Non-pigmented ciliary epithelial cell (primary cell): ENCODE measurements around the gene ATXN1.
"Not testable (repeated sequence)": the region's sequence is repeated elsewhere in the genome, so short reads cannot be mapped to it uniquely, and the experiment has no call there.

ENCODE experiments used
- DNase-seq: peaks from one replicate; pipeline ENCODE4 v3.0.0-alpha.2; 2010; ENCODE audit warnings: low read depth

The ATXN1 gene

GRCh38 chr6:16383607-16384206 lies 377.6 kb downstream of the ATXN1 start:
- DNase-seq, result no peak

- DNase-seq, result not testable (repeated sequence)
Measured at GRCh38 chr6:16381968-16382367, 379.3 kb downstream of the ATXN1 start.

GRCh38 chr6:16380220-16380809 lies 380.9 kb downstream of the ATXN1 start:
- DNase-seq, result no peak

DNA sequence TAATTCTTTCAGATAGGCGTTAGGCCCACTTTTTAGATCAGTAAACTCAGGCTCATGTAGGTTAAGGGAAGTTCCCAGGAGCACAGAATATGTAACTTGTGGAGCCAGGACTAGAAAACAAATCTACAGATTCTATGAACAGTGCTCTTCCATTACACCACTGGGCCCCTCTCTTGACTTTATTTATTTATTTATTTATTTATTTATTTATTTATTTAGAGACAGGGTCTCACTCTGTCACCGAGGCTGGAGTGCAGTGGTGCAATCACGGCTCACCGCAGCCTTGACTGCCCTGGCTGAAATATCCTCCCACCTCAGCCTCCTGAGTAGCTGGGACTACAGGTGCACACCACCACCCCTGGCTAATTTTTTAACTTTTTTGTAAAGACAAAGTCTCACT lies 382.9 kb downstream of the ATXN1 start:
- DNase-seq, result not testable (repeated sequence)

- DNase-seq, result no peak
Measured at GRCh38 chr6:16377470-16377869, 383.8 kb downstream of the ATXN1 start.

DNA sequence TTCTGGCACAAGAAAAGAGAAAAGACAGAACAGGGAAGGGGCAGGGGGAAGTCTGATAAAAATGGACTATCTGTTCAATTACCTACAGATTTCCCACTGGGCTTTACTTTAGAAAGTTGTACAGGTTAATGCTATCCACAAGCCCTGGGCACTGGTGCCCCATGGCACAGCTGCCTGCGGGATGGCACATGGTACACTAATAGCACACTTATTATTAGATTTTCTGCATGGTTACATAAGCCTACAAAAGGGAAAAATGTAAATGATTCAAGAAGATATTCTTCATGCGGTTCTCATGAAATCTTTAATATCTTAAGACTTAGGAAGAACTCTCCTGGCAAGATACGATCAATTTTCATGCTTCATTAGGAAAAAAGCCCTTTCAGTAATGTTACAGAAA lies 385.4 kb downstream of the ATXN1 start:
- DNase-seq, result no peak

DNA sequence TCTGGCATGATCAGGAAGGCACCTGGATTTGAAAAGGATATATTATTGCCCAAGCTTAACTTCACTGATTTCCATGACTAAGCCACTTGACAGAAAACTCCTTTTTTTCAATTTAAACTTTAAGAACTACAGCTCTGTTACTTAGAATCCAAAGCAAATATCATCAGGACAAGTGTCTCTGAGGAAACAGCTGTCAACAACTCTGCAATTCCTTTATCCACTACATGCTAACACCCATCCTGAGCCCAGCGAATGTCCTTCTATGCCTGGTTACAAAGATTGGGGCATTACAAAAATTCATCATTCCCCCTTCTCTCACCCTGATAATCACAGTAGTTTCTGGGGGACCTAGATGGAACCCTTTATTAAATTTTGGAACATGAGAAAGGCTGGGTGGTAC lies 386.1 kb downstream of the ATXN1 start:
- no peak for DNase-seq

DNA sequence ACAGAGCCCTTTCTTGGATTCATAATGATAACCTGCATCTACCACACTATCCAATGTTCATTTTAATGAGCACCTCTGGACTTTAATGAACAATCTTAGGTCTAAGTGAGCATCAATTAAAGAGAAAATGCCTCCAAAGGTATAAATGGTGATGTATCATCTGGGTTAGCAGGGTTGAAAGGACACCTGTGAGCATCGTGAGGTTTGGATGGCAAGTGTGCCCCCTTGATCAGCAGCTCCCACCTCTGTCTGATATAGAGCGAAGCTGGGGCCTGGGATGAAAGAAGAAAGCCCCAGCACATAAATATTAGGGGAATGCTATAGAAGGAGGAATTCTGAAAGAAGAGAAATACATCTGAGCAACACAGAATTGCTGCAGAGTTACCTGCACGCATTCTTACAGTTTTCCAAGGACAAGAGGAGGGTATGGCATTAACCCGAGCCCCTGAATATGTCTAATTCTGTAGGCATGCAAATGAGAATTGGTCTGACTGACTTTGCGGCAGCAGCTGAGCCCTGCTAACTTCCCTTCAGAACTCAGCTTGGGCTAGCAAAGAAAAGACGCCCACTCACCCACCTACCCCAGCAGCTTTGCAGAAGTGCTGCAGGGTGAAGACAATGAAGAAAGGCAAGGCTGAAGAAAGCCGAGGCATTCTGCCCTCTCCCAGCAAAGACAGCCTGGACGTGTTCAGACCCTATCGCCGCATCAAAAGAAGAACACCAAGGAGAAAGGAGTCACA lies 386.6 kb downstream of the ATXN1 start:
- no peak for DNase-seq

DNA sequence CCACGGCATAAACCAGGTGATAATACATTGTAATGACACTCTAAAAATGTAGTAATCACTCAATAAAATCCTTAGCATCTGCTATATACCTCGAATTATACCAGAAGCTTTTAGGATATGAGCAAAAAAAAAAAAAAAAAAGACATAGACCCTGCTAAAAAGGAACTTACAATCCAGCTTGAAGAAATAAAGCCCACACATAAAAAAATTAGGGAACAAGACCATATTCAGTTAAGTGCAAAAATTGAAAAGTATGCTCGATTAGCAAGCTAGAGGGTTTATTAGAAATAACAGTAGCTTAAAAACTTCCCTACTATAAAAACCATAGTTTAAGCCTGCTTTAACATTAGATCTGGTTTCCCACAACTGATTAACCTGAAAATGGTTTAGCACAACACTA lies 387.2 kb downstream of the ATXN1 start:
- DNase-seq, result no peak

DNA sequence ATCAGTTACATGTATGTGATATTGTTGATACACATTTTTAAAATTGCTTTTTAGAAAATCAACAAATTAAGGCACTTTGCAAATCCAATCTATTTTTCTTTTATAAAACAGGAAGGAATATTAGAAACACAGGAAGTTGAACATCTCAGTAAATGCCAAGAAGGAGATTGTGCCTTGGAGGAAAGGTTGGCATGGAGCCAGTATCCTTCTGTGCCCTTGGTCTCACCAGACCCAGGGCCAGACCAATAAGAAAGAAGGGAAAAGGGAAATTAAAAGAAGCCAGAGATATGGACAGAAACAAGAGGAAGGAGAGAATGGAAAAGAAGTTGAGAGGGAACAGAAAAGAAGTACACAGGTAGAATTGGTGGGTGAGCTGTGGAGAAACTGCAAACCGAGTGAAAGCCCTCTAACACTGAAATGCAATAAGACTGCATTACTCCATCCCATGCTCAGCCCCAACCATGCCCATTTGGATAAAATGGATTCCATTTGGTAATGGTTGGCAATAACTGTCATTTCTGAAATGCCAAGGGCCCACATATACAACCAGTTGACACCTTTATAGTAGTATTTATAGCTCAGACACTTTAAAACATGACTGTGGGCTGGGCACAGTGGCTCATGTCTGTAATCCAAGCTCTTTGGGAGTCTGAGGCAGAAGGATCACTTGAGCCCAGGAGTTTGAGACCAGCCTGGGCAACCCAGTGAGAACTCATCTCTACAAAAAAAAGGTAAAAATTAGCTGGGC lies 389.1 kb downstream of the ATXN1 start:
- DNase-seq, result no peak

- DNase-seq, result no peak
Measured at GRCh38 chr6:16371401-16371800, 389.9 kb downstream of the ATXN1 start.

DNA sequence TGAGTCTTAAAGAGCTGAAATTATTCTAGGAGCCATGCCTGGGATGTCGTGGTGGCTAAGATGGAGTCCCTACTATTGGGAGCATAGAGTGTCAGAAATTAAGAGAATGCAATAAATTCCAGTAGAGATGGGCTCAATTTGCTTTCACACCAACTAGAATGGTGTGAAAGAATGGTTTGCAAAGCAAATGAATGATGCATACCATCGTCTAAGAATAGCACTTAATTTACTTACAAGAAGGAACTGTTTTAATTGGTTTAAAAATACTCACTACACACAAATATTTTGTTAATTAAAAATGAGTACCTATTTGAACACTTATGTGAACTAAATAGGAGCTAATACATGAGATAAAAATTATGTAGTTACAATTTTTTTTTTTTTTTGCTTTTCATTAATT lies 390.3 kb downstream of the ATXN1 start:
- DNase-seq, result no peak

GRCh38 chr6:16369989-16370388 lies 391.3 kb downstream of the ATXN1 start:
- no peak for DNase-seq

DNA sequence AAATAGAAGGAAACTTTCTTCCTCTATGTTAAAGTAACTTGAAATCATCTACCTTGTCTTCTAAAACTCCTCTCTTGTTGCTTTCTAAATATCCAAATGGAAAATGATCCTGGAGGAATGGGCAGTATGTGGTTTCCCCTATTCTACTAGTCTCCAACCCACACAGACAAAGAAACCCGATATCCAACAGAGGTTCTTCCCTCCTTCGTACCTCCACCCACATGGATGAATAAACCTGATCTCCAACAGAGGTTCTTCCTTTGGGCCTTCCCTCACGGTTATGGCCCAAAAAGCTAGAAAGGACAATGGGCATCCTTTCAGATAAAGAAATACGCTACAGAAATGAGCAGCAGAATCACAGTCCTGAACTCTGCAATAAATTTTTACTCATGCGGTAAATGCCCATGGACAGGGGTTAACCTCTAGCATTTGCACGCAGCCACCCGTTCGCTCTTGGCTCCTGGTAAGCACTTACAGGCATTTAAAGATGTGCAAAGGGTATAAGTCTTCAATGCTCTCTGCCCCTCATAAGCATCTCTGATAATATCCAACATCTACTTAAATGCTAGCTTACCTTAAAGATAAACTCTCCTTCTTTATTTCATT lies 392.0 kb downstream of the ATXN1 start:
- no peak for DNase-seq

DNA sequence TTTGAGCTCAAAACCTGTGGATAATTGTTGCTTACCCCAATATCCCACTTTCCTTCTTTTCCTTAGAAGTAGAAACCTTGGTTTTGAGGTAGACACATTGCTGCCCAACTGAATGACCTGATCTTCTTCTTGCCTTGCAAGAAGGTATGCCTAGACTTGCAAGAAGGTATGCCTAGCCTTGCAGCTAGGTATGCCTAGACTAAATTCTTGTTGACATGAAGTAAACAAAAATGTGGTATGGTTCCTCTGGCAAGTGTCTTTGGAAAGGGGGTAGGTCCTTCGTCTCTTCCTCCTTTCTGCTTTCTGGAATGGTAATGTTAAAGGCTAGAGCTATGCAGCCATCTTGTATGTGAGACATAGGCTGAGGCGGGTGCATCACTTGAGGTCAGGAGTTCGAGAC lies 393.7 kb downstream of the ATXN1 start:
- no peak for DNase-seq

DNA sequence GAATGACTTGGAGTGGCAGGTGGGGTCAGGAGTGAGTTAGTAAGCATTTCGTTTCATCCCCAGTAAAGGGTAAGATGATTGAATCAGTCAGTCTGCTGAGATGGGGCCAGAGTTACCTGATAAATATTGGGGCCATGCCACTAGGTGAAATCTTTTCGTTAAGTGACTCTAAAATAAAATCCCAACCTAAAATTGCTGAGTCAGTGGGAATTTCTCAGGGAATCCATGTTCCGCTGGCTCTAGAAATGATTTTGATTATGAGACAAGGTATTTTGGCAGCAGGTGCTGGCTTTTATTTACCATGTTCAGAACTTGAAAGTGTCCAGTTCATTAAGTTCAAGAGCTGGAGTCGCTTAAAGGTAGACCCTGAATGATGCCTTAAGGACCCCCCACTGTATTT lies 397.5 kb downstream of the ATXN1 start:
- no peak for DNase-seq

GRCh38 chr6:16362819-16363589 lies 398.3 kb downstream of the ATXN1 start:
- no peak for DNase-seq

GRCh38 chr6:16362296-16362695 lies 399.0 kb downstream of the ATXN1 start:
- DNase-seq, result no peak

- DNase-seq, result no peak
Measured at GRCh38 chr6:16361861-16362260, 399.4 kb downstream of the ATXN1 start.

DNA sequence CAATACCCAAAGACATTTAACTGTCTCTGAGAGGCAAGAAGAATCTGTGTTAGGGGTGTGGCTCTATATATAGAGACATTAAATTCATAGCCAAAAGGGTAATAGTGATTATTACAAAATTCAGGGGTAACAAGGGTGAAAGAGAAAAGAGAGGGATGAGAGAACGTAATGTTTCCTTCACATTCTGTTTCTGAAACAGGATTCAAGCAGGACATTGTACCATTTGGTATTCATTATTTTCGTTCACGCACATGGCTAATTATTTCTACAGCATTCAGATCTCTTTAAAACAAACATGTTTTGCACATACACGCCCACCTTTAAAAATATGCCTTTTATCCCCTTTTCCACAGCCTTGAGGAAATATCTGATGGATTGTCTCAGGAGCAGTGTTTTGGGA lies 400.1 kb downstream of the ATXN1 start:
- DNase-seq, result no peak

DNA sequence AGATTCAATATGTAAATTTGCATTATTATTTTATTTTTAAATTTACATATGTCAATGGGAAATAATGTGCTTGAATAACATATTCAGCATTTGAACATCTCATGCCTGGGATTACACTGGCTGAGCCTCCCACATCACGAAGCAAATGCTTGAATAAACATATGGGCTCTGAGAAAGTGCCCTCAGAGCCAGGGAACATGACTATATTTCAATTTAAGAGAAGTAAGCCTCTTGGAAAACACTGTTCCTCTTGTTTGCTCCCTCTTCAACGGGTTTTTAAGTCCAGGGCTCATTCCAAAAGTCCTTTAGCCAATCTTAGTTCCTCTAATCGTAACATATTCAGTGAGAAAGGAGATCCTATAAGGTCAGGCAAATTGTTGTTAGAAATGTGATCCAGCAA lies 400.9 kb downstream of the ATXN1 start:
- no peak for DNase-seq

DNA sequence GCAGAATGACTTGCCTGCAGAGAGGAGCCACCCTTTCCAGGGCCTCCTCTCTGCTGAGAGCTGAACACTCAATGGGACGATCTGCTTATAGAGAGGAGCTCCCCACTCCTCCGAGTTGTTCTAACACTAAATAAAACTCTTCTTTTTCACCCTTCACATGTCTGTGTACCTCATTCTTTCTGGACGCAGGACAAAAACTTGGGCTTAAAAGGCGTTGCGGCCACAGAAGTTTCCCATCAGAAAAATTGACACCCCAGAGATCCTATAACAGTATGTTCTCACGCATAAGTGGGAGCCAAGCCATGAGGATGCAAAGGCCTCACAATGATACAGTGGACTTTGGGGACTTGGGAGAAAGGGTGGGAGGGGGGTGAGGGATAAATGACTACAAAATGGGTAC lies 401.7 kb downstream of the ATXN1 start:
- no peak for DNase-seq
